ENCODE results near the gene GJD3.

DNA sequence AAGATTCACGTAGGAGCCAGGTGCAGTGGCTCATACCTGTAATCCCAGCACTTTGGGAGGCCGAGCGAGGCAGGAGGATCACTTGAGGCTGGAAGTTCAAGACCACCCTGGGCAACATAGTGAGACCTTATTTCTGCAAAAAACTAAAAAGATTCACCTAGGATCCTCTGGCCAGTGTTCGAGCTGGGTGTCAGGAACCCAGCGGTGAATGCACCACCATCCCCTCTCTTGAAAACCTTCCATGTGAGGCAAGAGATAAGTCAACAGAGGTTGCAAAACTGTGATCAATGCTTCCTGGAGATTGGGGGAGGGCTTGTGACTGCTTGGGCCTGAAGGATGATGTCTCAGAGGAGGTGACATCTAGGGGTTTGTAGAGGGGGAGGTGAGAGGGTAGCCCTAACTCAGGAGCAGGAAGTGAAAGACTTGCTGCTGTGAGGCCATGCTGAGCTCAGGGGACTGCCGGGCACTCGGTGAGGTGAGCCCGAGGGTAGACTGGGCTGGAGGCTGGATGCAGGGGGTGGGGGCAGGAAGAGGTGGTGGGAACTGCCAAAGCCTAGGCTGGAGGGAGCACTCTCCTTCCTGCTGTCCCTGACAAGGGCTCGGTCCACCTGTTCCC lies 11.7 kb downstream of the GJD3 start:
- TF ChIP-seq, protein P1, sequence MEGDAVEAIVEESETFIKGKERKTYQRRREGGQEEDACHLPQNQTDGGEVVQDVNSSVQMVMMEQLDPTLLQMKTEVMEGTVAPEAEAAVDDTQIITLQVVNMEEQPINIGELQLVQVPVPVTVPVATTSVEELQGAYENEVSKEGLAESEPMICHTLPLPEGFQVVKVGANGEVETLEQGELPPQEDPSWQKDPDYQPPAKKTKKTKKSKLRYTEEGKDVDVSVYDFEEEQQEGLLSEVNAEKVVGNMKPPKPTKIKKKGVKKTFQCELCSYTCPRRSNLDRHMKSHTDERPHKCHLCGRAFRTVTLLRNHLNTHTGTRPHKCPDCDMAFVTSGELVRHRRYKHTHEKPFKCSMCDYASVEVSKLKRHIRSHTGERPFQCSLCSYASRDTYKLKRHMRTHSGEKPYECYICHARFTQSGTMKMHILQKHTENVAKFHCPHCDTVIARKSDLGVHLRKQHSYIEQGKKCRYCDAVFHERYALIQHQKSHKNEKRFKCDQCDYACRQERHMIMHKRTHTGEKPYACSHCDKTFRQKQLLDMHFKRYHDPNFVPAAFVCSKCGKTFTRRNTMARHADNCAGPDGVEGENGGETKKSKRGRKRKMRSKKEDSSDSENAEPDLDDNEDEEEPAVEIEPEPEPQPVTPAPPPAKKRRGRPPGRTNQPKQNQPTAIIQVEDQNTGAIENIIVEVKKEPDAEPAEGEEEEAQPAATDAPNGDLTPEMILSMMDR (IDR thresholded peaks at IDR 0.05 in 4 of 5, conservative IDR thresholded peaks at IDR 0.05 in 1 of 5) = no peak
- TF ChIP-seq POLR2A (IDR thresholded peaks at IDR 0.05) = no peak
